OCI-LY7 (cell line): ENCODE results near the gene PDGFD. TPM values are rescaled to one million over a fixed set of nuclear protein-coding genes. Genes with fewer than 3 reads are reported as not detected.

Experiments used
- BruUV-seq: library from RNA; stranded (reverse); fragments of 400-500 nt; replicated peaks from 2 replicates; lab custom pipeline; 2021; lab: Mats Ljungman, UMichigan
- CTCF ChIA-PET: fragments of 300-600 bp; sonication (Branson Sonifier 250); formaldehyde crosslinking; loops from one replicate; lab custom pipeline; 2022; ENCODE audit warnings: antibody characterized with exemption; ENCODE audit not compliant: unreplicated experiment; lab: Charles Lee
- POLR2A ChIA-PET: fragments of 300-600 bp; sonication (Branson Sonifier 250); formaldehyde crosslinking; loops from one replicate; lab custom pipeline; 2022; ENCODE audit warnings: antibody characterized with exemption; lab: Charles Lee
- DNase-seq: peaks from one replicate; pipeline ENCODE4 v3.0.0-alpha.2; 2015; ENCODE audit warnings: low spot score
- H2AFZ ChIP-seq: fragments of 200-600 bp; sonication (generic), shearing (Covaris generic); 2 replicates; pipeline ENCODE4 v1.6.1; 2014; ENCODE audit warnings: mild to moderate bottlenecking, antibody characterized with exemption, low read length, moderate library complexity
- H3K27ac ChIP-seq: fragments of 200-600 bp; sonication (generic); 2 replicates; pipeline ENCODE4 v1.5.1; 2014; ENCODE audit warnings: mixed run types, low read depth, mild to moderate bottlenecking, moderate library complexity, low read length, inconsistent platforms; ENCODE audit not compliant: poor library complexity, severe bottlenecking
- H3K36me3 ChIP-seq: fragments of 200-600 bp; sonication (generic); 2 replicates; pipeline ENCODE4 v1.6.1; 2014; ENCODE audit warnings: mild to moderate bottlenecking, antibody characterized with exemption, low read length, moderate library complexity, mixed read lengths; ENCODE audit not compliant: insufficient read depth
- H3K4me1 ChIP-seq: fragments of 200-600 bp; sonication (generic); 2 replicates; pipeline ENCODE4 v1.5.1; 2014; ENCODE audit warnings: mild to moderate bottlenecking, low read length; ENCODE audit not compliant: insufficient read depth, poor library complexity, severe bottlenecking
- H3K4me2 ChIP-seq: fragments of 200-600 bp; sonication (generic); 2 replicates; pipeline ENCODE4 v1.6.1; 2014; ENCODE audit warnings: mild to moderate bottlenecking, low read length
- H3K4me3 ChIP-seq: fragments of 200-600 bp; sonication (generic); 2 replicates; pipeline ENCODE4 v1.5.1; 2014; ENCODE audit warnings: mild to moderate bottlenecking, low read depth, low read length; ENCODE audit not compliant: poor library complexity, severe bottlenecking
- H3K79me2 ChIP-seq: fragments of 200-600 bp; sonication (generic); 2 replicates; pipeline ENCODE4 v1.6.1; 2016; ENCODE audit warnings: low read depth, mild to moderate bottlenecking, low read length, moderate library complexity, mixed read lengths; ENCODE audit not compliant: insufficient read depth
- H3K9me2 ChIP-seq: fragments of 200-600 bp; sonication (generic); 2 replicates; pipeline ENCODE4 v1.6.1; 2016; ENCODE audit warnings: mild to moderate bottlenecking, low read length, mixed read lengths; ENCODE audit not compliant: insufficient read depth
- H3K9me3 ChIP-seq: fragments of 200-600 bp; sonication (generic); 2 replicates; pipeline ENCODE4 v1.6.1; 2014; ENCODE audit warnings: mild to moderate bottlenecking, mixed run types, low read length, mixed read lengths
- H4K20me1 ChIP-seq: fragments of 200-600 bp; sonication (generic); 2 replicates; pipeline ENCODE4 v1.6.1; 2014; ENCODE audit warnings: mild to moderate bottlenecking, antibody characterized with exemption, low read length, moderate library complexity, mixed read lengths; ENCODE audit not compliant: insufficient read depth
- EZH2phosphoT487 ChIP-seq: fragments of 200-600 bp; sonication (generic); IDR thresholded peaks from 2 replicates; pipeline ENCODE4 v1.6.1; 2018; ENCODE audit warnings: low read depth, borderline replicate concordance, mild to moderate bottlenecking, mixed run types, antibody characterized with exemption, low read length, moderate library complexity, mixed read lengths
- intact Hi-C: fragments of 100-400 bp; cut with micrococcal nuclease; formaldehyde crosslinking; loops from one replicate; pipeline ENCODE4 v1.10.0; 2022; ENCODE audit not compliant: unreplicated experiment
- total RNA-seq, 2 experiments: library from RNA; depleted of rRNA in 1 of 2; stranded (reverse); fragments of >200 nt in 1 of 2; shearing (Covaris generic) in 1 of 2; gene quantifications; 2 replicates each; pipeline ENCODE4 v1.2.3, GENCODE V29; 2014 to 2022
- TF ChIP-seq, protein P1 (sequence below): fragments of 200-600 bp; sonication (generic); conservative IDR thresholded peaks from 2 replicates; pipeline ENCODE4 v1.5.1; 2014; ENCODE audit warnings: mild to moderate bottlenecking, antibody characterized with exemption, low read length, moderate library complexity, mixed read lengths

Gene PDGFD
- total RNA-seq, 2 experiments from 2014 or later = 1.0 to 6.0 TPM

DNA sequence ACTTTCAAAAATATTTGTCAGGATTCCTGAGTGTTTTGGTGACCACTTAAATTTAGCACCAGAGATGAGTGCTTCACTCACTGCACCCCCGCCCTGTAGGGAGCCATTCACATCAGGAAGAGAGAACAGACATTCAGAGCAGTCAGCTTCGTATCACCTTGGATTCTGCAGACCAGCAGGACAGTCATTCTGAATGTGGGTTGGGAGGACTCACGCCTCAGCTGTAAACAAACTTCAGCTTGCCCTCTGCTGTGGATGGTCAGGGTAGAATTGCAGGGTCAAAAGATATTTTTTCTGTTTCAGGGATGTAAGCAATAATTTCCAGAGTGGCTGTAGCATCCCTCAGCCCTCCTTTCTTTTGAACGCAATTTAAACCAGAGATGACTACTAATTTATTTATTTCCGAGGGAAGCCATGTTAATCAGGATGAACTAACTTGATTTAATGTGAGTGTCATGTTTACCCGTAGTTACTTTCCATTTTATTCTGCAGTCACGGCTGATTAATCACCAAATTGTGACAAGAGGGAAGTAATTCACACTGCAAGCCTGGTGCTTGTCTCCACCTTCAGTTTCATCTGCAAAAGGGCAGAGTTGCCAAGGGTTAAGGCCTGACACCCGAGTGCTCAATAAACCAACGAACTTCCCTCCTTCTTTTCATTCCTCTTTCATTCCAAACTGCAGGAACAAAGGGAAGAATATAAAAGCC, 301.7 kb downstream of the PDGFD start:
- Histone ChIP-seq H3K4me3 (no peak overlapping the region), H3K4me2 (peak overlapping the region; percentile 21), H3K79me2 (no peaks in the 10 kb centered on the region), H3K36me3 (no peaks in the 10 kb centered on the region), H3K9me3 (no peaks in the 10 kb centered on the region), H4K20me1 (no peaks in the 10 kb centered on the region), H3K4me1 (peaks cover 9% of the 10 kb centered on the region), H2AFZ (peak overlapping the region; percentile 59; the same call in 1 of the 2 replicates), H3K27ac (no peak overlapping the region), H3K9me2 (no peaks in the 10 kb centered on the region)
- CTCF ChIA-PET = no interaction called here
- POLR2A ChIA-PET = interaction anchor here (0.5 to 1.5 kb wide), 7 partner anchors 8 to 69 kb away, joined by 3 to 6 read pairs (median 3); no protein-coding TSS in a partner anchor
- no TSS peak for BruUV-seq
- peak; percentile 16 for DNase-seq
- intact Hi-C loops = loop anchor here (1.0 kb wide), 1 partner anchor 180 kb away; no protein-coding TSS in a partner anchor
- TF ChIP-seq, protein P1, sequence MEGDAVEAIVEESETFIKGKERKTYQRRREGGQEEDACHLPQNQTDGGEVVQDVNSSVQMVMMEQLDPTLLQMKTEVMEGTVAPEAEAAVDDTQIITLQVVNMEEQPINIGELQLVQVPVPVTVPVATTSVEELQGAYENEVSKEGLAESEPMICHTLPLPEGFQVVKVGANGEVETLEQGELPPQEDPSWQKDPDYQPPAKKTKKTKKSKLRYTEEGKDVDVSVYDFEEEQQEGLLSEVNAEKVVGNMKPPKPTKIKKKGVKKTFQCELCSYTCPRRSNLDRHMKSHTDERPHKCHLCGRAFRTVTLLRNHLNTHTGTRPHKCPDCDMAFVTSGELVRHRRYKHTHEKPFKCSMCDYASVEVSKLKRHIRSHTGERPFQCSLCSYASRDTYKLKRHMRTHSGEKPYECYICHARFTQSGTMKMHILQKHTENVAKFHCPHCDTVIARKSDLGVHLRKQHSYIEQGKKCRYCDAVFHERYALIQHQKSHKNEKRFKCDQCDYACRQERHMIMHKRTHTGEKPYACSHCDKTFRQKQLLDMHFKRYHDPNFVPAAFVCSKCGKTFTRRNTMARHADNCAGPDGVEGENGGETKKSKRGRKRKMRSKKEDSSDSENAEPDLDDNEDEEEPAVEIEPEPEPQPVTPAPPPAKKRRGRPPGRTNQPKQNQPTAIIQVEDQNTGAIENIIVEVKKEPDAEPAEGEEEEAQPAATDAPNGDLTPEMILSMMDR = no peak; the same call in 1 of the 2 replicates
- no peak for TF ChIP-seq EZH2phosphoT487

Other genes with a start within 250 kb of the PDGFD start
- not detected in 2 replicates for gene DDI1, start 127.5 kb downstream of the PDGFD start, total RNA-seq (2014; rRNA removed; shearing (Covaris generic))
- gene DDI1, start 127.5 kb downstream of the PDGFD start, total RNA-seq (2022) = not detected in 2 replicates